ENCODE results near the gene GLIS1.

The GLIS1 gene

GRCh38 chr1:53503433-53504217 lies 235.3 kb downstream of the GLIS1 start:
- in situ Hi-C loops (cut with HindIII; ENCODE audit: low sequenced_read_pairs): no loop called here

DNA sequence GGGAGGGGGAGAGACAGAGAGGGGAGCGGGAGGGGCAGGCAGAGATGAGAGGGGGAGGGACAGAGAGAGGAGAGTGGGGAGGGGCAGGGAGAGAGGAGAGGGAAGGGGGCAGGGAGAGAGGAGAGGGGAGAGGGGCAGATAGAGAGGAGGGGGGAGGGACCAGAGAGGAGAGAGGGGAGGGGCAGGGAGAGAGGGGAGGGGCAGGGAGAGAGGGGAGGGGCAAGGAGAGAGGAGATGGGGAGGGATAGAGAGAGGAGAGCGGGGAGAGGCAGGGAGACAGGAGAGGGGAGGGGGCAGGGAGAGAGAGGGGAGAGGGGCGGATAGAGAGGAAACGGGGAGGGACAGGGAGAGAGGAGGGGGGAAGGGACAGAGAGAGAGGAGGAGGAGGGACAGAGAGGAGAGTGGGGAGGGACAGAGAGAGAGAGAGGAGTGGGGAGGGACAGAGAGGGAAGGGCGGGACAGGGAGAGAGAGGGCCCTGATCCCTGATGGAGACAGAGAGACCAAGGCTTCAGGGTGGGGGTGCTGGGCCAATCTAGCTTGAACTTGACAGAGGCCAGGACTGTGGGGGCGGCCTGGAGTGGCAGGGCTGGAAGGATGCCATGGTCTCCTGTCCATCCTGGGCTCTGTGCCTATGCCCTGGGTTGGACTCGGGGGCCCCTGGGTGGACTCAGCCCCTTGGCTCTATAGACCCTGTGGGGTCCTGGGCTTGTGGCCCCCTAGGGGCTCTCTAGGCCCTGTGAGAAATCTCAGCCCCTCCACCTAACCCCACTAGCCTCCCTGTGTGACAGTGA lies 236.1 kb downstream of the GLIS1 start:
- in situ Hi-C loops (cut with HindIII; ENCODE audit: low sequenced_read_pairs): no loop called here

DNA sequence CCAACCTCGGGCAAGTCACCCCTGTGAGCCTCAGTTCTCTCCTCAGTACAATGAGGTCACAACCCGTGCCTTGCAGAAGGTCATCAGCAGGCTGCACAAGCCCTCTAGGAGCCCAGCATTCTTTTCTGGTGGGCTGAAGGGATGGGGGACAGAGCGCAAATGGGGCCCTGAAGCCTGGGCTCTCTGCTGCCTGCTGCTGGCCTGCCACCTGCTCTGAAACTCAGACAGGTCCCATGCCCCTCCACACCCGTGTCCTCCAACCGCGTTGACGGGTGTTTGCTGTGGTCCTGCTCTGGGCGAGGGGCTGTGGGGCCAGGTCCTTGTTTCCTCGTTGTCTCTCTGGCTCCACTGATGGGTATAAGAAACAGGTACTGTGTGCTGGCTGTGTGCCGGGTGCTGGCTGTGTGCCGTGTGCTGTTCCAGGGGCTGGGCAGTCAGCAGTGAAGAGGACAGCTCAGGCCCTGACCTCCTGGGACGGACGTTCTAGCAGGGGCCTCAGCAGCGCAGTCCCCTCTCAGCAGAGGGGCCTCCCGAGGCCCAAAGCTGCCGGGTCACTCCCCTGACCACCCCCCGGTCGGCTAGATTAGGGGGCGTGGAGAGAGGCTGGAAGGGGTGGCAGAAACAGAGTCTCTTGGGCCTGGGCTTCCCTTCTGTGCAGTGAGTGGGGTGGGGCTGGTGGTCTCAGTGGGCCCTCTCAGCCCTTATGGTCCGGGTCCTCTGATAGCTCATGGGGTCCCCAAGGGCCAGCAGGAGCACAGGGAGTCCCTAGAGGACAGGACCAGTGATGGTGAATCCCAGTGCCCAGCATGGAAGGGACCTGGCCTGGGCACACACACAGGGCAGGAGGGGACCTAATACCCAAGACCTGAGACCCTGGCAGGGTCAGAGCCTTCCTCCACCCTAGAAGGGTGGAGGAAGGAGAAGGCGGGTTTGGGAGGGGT lies 237.6 kb downstream of the GLIS1 start:
- in situ Hi-C loops (cut with HindIII; ENCODE audit: low sequenced_read_pairs): no loop called here

DNA sequence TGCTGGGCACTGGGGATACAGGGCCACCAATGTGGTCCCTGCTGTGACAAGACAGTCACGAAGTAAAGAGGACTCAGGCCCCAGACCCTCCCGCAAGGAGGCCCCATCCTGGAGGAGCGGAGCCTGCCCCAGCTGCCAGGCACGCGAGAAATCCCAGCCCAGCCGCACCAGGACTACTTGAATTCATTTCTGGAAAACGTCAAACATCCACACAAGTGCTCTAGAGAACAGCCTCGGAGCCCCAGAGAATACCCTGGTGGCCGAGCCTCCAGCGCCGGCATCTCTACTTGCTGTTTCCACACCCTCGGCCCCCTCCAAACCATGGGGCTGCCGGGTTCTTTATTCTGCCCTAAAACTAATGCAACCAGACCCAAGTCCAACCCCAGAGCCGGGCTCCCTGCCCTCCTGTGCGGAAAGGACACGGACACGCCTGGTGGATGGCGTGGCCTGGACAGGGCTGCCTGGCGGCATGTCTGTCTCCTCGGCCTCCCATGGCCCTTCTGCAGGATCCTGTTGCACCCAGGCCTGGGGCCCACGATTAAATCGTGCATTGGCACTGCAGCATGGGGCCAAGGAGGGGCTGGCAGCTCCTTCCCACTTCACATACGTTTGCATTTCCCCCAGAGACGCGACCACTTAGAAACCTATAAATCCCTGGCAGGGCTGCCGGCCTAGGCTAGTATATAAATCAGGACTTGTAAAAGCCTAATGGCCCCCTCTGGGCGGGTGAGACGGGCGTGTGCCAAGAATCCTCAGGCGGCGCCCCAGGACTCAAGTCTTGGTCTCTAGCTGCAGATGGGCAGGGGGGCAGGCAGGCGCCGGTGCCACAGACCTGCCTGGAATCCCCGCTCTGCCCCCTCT lies 238.5 kb downstream of the GLIS1 start:
- in situ Hi-C loops (cut with HindIII; ENCODE audit: low sequenced_read_pairs): no loop called here

GRCh38 chr1:53499257-53500203 lies 239.4 kb downstream of the GLIS1 start:
- in situ Hi-C loops (cut with HindIII; ENCODE audit: low sequenced_read_pairs): no loop called here

DNA sequence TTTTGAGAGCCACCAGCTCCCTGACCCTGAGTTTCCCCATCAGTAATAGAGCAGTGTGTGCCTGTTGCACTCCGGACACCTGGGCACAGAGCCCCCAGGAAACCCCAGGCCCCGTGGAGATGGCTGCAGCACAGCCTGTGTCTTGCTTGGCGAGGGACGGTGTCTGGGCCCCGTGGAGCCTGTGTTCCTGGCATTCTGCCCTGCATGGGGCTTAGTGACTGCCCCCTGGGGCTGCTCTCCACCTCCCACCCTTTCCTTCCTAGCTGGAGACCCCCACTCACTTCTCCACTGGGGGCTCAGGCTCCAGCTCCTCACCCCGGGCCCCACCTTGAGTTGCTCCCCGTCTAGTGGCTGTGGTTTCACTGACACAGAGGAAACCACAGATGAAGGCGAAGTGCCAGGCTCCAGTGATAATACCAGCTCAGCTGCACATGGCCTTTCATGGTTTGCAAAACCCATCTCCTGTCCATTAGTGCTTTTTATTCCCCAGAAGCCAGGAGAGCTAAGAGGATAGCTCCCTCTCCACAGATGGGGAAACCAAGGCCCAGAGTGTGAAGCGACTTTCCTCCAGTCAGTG lies 240.3 kb downstream of the GLIS1 start:
- in situ Hi-C loops (cut with HindIII; ENCODE audit: low sequenced_read_pairs): no loop called here

GRCh38 chr1:53495633-53496345 lies 243.2 kb downstream of the GLIS1 start:
- in situ Hi-C loops (cut with HindIII; ENCODE audit: low sequenced_read_pairs): no loop called here

- in situ Hi-C loops (cut with HindIII; ENCODE audit: low sequenced_read_pairs): no loop called here
Measured at GRCh38 chr1:53490351-53490750, 248.6 kb downstream of the GLIS1 start.

DNA sequence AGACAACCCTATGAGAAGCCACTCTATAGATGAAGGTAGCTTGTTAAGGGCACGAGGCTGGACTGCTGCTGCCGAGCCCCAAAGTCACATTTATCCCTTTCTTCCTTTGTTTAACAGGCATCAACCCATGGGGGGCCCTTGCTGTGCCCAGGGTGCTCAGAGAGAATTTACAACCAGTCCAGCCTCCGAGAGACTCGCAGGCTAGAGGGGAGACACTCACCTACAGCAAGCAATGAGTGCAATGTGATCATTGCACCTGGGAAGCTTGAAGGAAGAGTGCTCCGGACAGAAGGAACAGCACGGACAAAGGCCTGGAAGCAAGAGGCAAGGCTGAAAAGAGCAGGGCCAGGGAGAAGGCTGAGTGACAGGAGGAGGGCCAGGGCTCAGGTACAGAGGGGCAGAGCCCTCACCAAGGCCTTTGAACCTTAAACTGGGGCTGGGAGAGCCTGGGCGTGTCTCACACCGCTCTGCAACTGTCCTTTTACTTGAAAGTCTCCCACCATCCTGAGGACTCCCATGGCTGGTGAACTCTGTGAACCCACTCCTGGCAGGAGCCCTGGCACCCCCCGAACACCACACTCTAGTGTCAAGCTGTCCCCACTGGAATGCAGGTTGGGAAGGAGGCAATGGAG lies 252.5 kb downstream of the GLIS1 start:
- in situ Hi-C loops (cut with HindIII; ENCODE audit: low sequenced_read_pairs): loop anchor here (10.0 kb wide), 2 partner anchors 238 to 278 kb away; no protein-coding TSS in a partner anchor

DNA sequence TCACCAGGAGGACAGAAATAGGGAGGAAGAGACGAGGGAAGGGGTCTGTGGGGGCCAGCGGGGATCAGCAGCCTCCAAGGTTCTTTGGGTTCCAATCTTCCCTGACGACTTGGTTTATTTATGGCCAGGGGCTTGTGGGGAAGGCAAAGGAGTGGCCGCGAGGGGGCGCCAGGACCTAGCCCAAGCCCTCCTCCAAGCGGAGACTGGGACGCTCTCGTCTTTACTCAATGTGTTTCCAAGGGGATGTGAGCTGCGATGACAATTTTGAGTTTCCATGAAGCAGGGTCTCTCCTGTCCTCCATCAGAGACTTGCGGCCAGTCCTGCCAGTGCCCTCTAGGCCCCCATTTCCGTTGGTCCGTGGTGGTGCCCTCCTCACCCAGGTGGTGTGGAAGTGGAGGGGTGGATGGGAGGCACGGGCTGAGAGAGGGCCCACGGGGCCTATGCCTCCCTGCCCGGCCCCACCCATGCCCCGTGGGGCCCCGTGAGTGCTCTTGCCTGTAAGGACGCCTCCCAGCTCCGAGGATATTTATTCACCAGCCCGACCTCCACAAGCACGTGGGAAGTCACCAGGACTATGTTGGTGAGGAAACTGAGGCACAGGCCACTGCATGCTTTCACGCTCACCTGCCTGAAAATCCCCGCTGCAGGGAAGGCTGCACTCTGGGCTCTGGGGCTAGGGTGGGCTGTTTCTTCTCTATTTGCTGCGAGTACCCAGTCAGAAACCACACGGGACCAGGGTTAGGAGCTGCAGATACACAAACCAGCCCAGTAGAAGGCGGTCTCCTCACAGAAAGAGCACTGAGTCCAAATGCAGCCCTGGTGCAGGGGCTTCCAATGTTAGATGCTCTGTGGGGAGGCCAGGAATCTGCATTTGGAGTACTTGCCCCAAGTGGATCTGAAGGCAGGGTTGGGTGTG lies 253.2 kb downstream of the GLIS1 start:
- in situ Hi-C loops (cut with HindIII; ENCODE audit: low sequenced_read_pairs): loop anchor here (10.0 kb wide), 2 partner anchors 239 to 279 kb away; no protein-coding TSS in a partner anchor

GRCh38 chr1:53484705-53485477 lies 254.1 kb downstream of the GLIS1 start:
- in situ Hi-C loops (cut with HindIII; ENCODE audit: low sequenced_read_pairs): loop anchor here (10.0 kb wide), 2 partner anchors 240 to 280 kb away; no protein-coding TSS in a partner anchor

GRCh38 chr1:53483656-53484055 lies 255.3 kb downstream of the GLIS1 start:
- in situ Hi-C loops (cut with HindIII; ENCODE audit: low sequenced_read_pairs): loop anchor here (10.0 kb wide), 2 partner anchors 241 to 281 kb away; no protein-coding TSS in a partner anchor

GRCh38 chr1:53483170-53483569 lies 255.8 kb downstream of the GLIS1 start:
- in situ Hi-C loops (cut with HindIII; ENCODE audit: low sequenced_read_pairs): loop anchor here (10.0 kb wide), 2 partner anchors 242 to 282 kb away; no protein-coding TSS in a partner anchor

GRCh38 chr1:53482441-53483153 lies 256.4 kb downstream of the GLIS1 start:
- in situ Hi-C loops (cut with HindIII; ENCODE audit: low sequenced_read_pairs): loop anchor here (10.0 kb wide), 2 partner anchors 242 to 282 kb away; no protein-coding TSS in a partner anchor

DNA sequence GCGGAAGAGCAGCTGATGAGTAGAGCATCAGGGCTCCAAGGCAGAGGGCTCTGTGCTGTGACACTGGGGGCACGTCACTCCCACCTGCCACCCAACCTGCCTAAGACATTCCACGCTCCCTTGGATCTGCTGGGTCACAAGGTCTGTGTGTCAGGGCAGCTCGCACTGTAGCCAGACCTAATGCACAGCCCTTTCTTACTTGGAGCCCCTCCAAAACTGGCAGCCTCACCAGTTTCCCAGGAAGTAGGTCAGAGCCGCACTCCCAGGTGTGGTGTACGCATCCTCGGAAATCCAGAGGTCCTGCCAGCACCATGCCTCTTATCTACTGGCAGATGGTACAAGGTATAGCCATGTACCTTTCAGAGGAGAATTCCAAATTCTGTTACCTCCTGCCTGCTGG lies 257.5 kb downstream of the GLIS1 start:
- in situ Hi-C loops (cut with HindIII; ENCODE audit: low sequenced_read_pairs): loop anchor here (10.0 kb wide), 2 partner anchors 243 to 283 kb away; no protein-coding TSS in a partner anchor

Data from endothelial cell of hepatic sinusoid (primary cell).